K562 (cell line): Measurements from ENCODE around the gene UBN1. TPM values are rescaled to one million over a fixed set of nuclear protein-coding genes. Genes with fewer than 3 reads are reported as not detected.

Experiments used
- COPS2 ChIP-seq: fragments of 450-650 bp; conservative IDR thresholded peaks from 2 replicates; pipeline ENCODE4 v1.6.1; 2016; ENCODE audit warnings: mild to moderate bottlenecking, moderate library complexity
- EWSR1 ChIP-seq: fragments of 450-650 bp; IDR thresholded peaks from 2 replicates; pipeline ENCODE4 v1.6.1; 2018; ENCODE audit warnings: borderline replicate concordance, mild to moderate bottlenecking, low read depth, moderate library complexity; ENCODE audit not compliant: partially characterized antibody
- JUND ChIP-seq, 2 experiments: IDR thresholded peaks; 2 replicates in 1 of 2; 3 replicates in 1 of 2; pipeline ENCODE4 v1.6.1; 2011; ENCODE audit warnings: borderline replicate concordance in 2 of 2, low read depth in 2 of 2, low read length in 2 of 2, improper control_type of control experiment in 1 of 2, missing biosample characterization in 1 of 2, missing genetic modification characterization in 1 of 2, missing genetic modification reagents in 1 of 2
- KAT8 ChIP-seq: fragments of 450-650 bp; IDR thresholded peaks from 2 replicates; pipeline ENCODE4 v1.6.1; 2016; ENCODE audit warnings: low read depth, mild to moderate bottlenecking
- MAFG ChIP-seq: fragments of 450-650 bp; conservative IDR thresholded peaks from 2 replicates; pipeline ENCODE4 v1.6.1; 2016; ENCODE audit warnings: missing genetic modification characterization, missing compliant biosample characterization
- MEIS2 ChIP-seq: fragments of 450-650 bp; IDR thresholded peaks from 2 replicates; pipeline ENCODE4 v1.6.1; 2014; ENCODE audit warnings: mild to moderate bottlenecking; ENCODE audit not compliant: partially characterized antibody
- NFE2 ChIP-seq: IDR thresholded peaks from 2 replicates; pipeline ENCODE4 v1.6.1; 2014; ENCODE audit warnings: antibody characterized with exemption, low read depth
- NR2C1 ChIP-seq, 2 experiments: fragments of 450-650 bp; IDR thresholded peaks; 2 replicates each; pipeline ENCODE4 v1.6.1; 2017; ENCODE audit warnings: mild to moderate bottlenecking in 2 of 2, antibody characterized with exemption in 1 of 2, inconsistent platforms in 1 of 2, missing compliant biosample characterization in 1 of 2, missing genetic modification characterization in 1 of 2
- SIN3A ChIP-seq, 2 experiments: fragments of 150-350 bp in 1 of 2; IDR thresholded peaks; 2 replicates each; pipeline ENCODE4 v1.6.1; 2011 to 2016; ENCODE audit warnings: borderline replicate concordance in 2 of 2, low read depth in 2 of 2, low read length in 2 of 2, mild to moderate bottlenecking in 2 of 2, moderate library complexity in 2 of 2; ENCODE audit not compliant: control insufficient read depth in 1 of 2
- TAF7 ChIP-seq: fragments of 450-650 bp; IDR thresholded peaks from 2 replicates; pipeline ENCODE4 v1.6.1; 2016; ENCODE audit warnings: missing genetic modification characterization, missing compliant biosample characterization
- TAF9B ChIP-seq: fragments of 450-650 bp; IDR thresholded peaks from 2 replicates; pipeline ENCODE4 v1.6.1; 2018; ENCODE audit warnings: mild to moderate bottlenecking; ENCODE audit not compliant: partially characterized antibody
- TAL1 ChIP-seq: fragments of 450-650 bp; IDR thresholded peaks from 2 replicates; pipeline ENCODE4 v1.6.1; 2016; ENCODE audit warnings: mild to moderate bottlenecking
- TSC22D4 ChIP-seq: fragments of 450-650 bp; IDR thresholded peaks from 2 replicates; pipeline ENCODE4 v1.6.1; 2016; ENCODE audit warnings: missing genetic modification characterization, missing biosample characterization, control low read depth
- ZBTB7A ChIP-seq: IDR thresholded peaks from 2 replicates; pipeline ENCODE4 v1.6.1; 2011; ENCODE audit warnings: low read depth, mild to moderate bottlenecking, low read length, moderate library complexity, borderline replicate concordance; ENCODE audit not compliant: control insufficient read depth
- ZNF224 ChIP-seq: sonication (generic); formaldehyde crosslinking; IDR thresholded peaks from 2 replicates; pipeline ENCODE4 v1.8.0; 2022; ENCODE audit warnings: mild to moderate bottlenecking, missing genetic modification reagents
- ZNF41 ChIP-seq: fragments of 250-450 bp; sonication (Bioruptor Pico); conservative IDR thresholded peaks from 2 replicates; pipeline ENCODE4 v1.4.0; 2020; ENCODE audit warnings: mild to moderate bottlenecking
- ZNF449 ChIP-seq: fragments of 250-450 bp; sonication (Bioruptor Pico); IDR thresholded peaks from 2 replicates; pipeline ENCODE4 v1.8.0; 2022; ENCODE audit warnings: moderate library complexity, mild to moderate bottlenecking, inconsistent platforms
- ZNF57 ChIP-seq: fragments of 450-650 bp; formaldehyde crosslinking; IDR thresholded peaks from 2 replicates; pipeline ENCODE4 v1.4.0; 2020; ENCODE audit warnings: mild to moderate bottlenecking, moderate library complexity
- ZNF668 ChIP-seq: fragments of 250-450 bp; sonication (Bioruptor Pico); IDR thresholded peaks from 2 replicates; pipeline ENCODE4 v1.8.0; 2022; ENCODE audit warnings: mild to moderate bottlenecking, inconsistent platforms
- polyA plus RNA-seq, 8 experiments: library from polyadenylated mRNA; depleted of rRNA in 4 of 8; stranded (reverse) in 5 of 8; unstranded in 3 of 8; fragments of >200 nt; fragmentation: Nextera tagmentation in 2 of 8; fragmentation: Illumina TruSeq in 1 of 8; extraction: Ambion mirVana in 2 of 8; extraction: Trizol in 1 of 8; gene quantifications; 2 replicates each; pipeline versions ENCODE4 v1.2.1 to v1.2.3, GENCODE V29; 2011 to 2014; ENCODE audit warnings: inconsistent platforms in 1 of 8, missing spikeins in 1 of 8
- total RNA-seq, 7 experiments: library from RNA; depleted of rRNA in 6 of 7; stranded (reverse); fragments of >200 nt in 6 of 7; fragmentation: Illumina TruSeq in 2 of 7; extraction: Trizol in 2 of 7; gene quantifications; 2 replicates each; pipeline versions ENCODE4 v1.2.1 to v1.2.3, GENCODE V29; 2011 to 2021; ENCODE audit warnings: low replicate concordance in 1 of 7
- TF ChIP-seq, protein P1 (sequence below): sonication (generic); formaldehyde crosslinking; IDR thresholded peaks from 2 replicates; pipeline ENCODE4 v1.8.1; 2023; ENCODE audit warnings: mild to moderate bottlenecking, missing genetic modification reagents, moderate library complexity
- TF ChIP-seq, protein P2 (sequence below): sonication (generic); formaldehyde crosslinking; IDR thresholded peaks from 2 replicates; pipeline ENCODE4 v1.9.0; 2022; ENCODE audit warnings: mild to moderate bottlenecking, missing genetic modification reagents
- TF ChIP-seq, protein P3 (sequence below): fragments of 250-450 bp; sonication (Bioruptor Pico); IDR thresholded peaks from 2 replicates; pipeline ENCODE4 v1.4.0; 2020; ENCODE audit warnings: mild to moderate bottlenecking, moderate library complexity

The UBN1 gene
- total and polyA plus RNA-seq, 9 of the 15 experiments (the other 6 are each of a cell fraction or from before 2014, with no cell fraction given) = 1.5 to 45.7 (median 20.6) TPM

DNA sequence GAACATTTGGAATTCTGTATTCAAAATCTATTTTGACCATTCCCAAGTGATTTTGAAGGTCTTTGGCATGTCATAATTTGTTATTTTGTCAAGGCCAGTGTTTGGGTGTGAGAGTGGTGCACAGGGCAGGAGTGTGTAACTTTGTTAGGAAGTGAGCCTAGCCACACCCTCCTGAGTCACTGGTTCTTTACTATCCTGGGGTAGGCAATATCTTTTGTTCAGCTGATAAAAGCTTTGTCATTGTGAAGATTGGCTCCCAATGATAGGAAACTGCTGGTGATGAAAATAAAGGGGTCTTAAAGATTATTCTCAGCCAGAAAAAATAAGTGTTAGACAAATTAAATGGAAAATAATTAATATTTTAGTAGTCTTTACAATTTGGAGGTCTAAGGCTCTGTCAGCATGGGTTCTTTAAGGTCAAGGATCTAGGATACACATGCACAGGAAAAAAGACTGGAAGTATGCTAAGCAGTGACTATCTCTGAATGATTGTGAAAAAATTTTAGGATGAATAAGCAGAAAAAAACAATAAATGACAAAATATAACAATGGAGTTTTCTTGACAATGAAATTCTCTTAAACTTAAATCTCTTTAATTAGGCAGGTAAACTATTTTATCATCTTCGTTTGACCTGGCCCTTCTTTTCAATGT, 5.1 kb downstream of the UBN1 start (continued):
- peak in 1 of 2 experiments; percentile 33; a peak in 1 of 4 replicates for TF ChIP-seq SIN3A (IDR thresholded peaks at IDR 0.05; ENCODE audit: borderline replicate concordance in 2 of 2, control insufficient read depth in 1 of 2, low read depth in 2 of 2, low read length in 2 of 2)
- TF ChIP-seq NR2C1 (IDR thresholded peaks at IDR 0.05) = no peak
- TF ChIP-seq NR2C1 (tag; IDR thresholded peaks at IDR 0.05) = no peak
- TF ChIP-seq TSC22D4 (tag) = no peak
- TF ChIP-seq ZNF449 (CRISPR knock-in tag) = no peak
- peak; percentile 73 for TF ChIP-seq MAFG (tag)
- no peak for TF ChIP-seq ZBTB7A
- TF ChIP-seq, protein P1, sequence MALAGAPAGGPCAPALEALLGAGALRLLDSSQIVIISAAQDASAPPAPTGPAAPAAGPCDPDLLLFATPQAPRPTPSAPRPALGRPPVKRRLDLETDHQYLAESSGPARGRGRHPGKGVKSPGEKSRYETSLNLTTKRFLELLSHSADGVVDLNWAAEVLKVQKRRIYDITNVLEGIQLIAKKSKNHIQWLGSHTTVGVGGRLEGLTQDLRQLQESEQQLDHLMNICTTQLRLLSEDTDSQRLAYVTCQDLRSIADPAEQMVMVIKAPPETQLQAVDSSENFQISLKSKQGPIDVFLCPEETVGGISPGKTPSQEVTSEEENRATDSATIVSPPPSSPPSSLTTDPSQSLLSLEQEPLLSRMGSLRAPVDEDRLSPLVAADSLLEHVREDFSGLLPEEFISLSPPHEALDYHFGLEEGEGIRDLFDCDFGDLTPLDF = no peak
- no peak for TF ChIP-seq TAF7 (tag)
- peak; percentile 21 for TF ChIP-seq MEIS2
- TF ChIP-seq JUND (IDR thresholded peaks at IDR 0.05; ENCODE audit: borderline replicate concordance, low read depth, low read length) = peak; percentile 80
- peak; percentile 68; the same call in 1 of the 3 replicates for TF ChIP-seq JUND (tag; IDR thresholded peaks at IDR 0.05; ENCODE audit: borderline replicate concordance, low read depth, low read length)
- TF ChIP-seq ZNF668 (CRISPR knock-in tag) = no peak
- TF ChIP-seq TAF9B = peak; percentile 39
- no peak for TF ChIP-seq COPS2
- peak; percentile 88 for TF ChIP-seq NFE2
- no peak for TF ChIP-seq ZNF224 (CRISPR knock-in tag)
- TF ChIP-seq, protein P2, sequence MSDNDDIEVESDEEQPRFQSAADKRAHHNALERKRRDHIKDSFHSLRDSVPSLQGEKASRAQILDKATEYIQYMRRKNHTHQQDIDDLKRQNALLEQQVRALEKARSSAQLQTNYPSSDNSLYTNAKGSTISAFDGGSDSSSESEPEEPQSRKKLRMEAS (CRISPR knock-in tag) = no peak
- no peak for TF ChIP-seq KAT8
- TF ChIP-seq ZNF41 = no peak
- TF ChIP-seq TAL1 = no peak
- no peak for TF ChIP-seq ZNF57 (CRISPR knock-in tag)
- TF ChIP-seq, protein P3, sequence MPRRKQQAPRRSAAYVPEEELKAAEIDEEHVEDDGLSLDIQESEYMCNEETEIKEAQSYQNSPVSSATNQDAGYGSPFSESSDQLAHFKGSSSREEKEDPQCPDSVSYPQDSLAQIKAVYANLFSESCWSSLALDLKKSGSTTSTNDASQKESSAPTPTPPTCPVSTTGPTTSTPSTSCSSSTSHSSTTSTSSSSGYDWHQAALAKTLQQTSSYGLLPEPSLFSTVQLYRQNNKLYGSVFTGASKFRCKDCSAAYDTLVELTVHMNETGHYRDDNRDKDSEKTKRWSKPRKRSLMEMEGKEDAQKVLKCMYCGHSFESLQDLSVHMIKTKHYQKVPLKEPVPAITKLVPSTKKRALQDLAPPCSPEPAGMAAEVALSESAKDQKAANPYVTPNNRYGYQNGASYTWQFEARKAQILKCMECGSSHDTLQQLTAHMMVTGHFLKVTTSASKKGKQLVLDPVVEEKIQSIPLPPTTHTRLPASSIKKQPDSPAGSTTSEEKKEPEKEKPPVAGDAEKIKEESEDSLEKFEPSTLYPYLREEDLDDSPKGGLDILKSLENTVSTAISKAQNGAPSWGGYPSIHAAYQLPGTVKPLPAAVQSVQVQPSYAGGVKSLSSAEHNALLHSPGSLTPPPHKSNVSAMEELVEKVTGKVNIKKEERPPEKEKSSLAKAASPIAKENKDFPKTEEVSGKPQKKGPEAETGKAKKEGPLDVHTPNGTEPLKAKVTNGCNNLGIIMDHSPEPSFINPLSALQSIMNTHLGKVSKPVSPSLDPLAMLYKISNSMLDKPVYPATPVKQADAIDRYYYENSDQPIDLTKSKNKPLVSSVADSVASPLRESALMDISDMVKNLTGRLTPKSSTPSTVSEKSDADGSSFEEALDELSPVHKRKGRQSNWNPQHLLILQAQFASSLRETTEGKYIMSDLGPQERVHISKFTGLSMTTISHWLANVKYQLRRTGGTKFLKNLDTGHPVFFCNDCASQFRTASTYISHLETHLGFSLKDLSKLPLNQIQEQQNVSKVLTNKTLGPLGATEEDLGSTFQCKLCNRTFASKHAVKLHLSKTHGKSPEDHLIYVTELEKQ = no peak
- TF ChIP-seq EWSR1 = no peak
